Measurements from ENCODE around the gene APLP1.
"Not testable (repeated sequence)": the region's sequence is repeated elsewhere in the genome, so short reads cannot be mapped to it uniquely, and the experiment has no call there.

APLP1 gene

DNA sequence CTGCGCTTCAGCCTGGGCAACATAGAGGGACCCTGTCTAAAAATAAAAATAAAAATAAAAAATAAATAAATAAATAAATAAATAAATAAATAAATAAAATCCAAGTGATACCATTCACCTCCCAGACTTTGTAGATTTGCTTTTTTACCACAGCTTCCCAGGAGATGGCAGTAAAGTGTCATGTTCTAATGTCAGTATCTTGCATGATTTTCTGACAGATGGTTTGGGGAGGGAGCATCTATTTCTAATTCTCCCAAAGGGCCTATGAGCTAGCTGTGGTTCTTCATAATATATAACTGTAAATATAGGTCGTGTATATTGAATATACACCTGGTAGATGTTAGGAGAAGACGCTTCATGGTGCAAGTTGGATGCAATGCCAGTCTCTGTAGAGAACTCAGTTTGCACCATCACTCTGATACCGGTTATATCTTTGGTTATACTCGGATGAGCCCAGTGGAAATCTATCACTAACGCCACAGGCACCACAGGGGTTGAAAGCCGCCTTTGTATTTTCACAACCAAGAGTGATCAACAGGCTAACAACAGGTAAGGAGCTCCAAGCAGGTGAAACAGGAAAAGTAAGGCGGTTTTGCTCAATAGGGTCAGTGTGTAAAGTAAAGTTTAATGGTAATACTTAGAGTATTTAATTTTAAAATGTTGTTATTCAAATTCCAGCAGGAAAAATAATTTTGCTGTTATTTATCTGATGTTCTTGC lies 13.9 kb downstream of the APLP1 start:
- Histone ChIP-seq H3K27ac (ENCODE audit: low read length) (no peak overlapping the region), H3K27me3 (ENCODE audit: control insufficient read depth, insufficient read depth, low read length) (no peaks in the 10 kb centered on the region), H3K4me1 (ENCODE audit: control insufficient read depth, insufficient read depth, low read length) (no peaks in the 10 kb centered on the region), H3K36me3 (ENCODE audit: control insufficient read depth, insufficient read depth, low read length) (peaks cover 3% of the 10 kb centered on the region; the same call in 1 of the 2 replicates), H3K4me3 (ENCODE audit: low read length) (no peak overlapping the region), H3K9me3 (ENCODE audit: control insufficient read depth, insufficient read depth, low read length) (no peaks in the 10 kb centered on the region)
- WGBS (ENCODE audit: insufficient coverage, insufficient read length), result no CpG with 5 or more reads among the region's 8 CpGs
- no peak for DNase-seq (ENCODE audit: low read depth, low spot score)

GRCh38 chr19:35883882-35884281 lies 15.5 kb downstream of the APLP1 start:
- no peaks in the 10 kb centered on the region for H3K27me3 ChIP-seq (ENCODE audit: control insufficient read depth, insufficient read depth, low read length)
- no peak overlapping the region for H3K4me3 ChIP-seq (ENCODE audit: low read length)
- DNase-seq (ENCODE audit: low read depth, low spot score), result no peak
- WGBS (ENCODE audit: insufficient coverage, insufficient read length), result no CpG with 5 or more reads among the region's 2 CpGs
- H3K9me3 ChIP-seq (ENCODE audit: control insufficient read depth, insufficient read depth, low read length), result no peaks in the 10 kb centered on the region
- no peak overlapping the region for H3K27ac ChIP-seq (ENCODE audit: low read length)
- peaks cover 14% of the 10 kb centered on the region for H3K36me3 ChIP-seq (ENCODE audit: control insufficient read depth, insufficient read depth, low read length)
- H3K4me1 ChIP-seq (ENCODE audit: control insufficient read depth, insufficient read depth, low read length), result no peaks in the 10 kb centered on the region

DNA sequence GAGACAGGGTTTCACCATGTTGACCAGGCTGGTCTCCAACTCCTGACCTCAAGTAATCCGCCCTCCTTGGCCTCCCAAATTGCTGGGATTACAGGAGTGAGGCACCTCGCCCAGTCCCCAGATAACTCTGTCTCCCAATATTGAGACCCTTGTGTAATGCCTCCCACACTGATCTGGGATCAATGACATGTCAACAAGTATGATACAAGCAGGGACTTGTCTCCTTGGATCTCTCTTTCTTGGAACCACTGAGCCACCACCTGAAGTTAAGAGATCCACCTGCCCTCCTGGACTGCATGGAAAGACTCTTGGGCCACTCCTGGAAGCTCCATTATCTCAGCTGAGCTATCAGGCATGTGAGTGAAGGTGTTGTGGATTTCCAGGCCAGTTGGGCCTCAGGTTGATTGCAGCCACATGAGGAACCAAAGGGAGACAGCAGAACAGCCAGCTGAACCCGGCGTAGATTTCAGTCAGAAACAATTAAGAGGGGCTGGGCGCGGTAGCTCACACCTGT lies 16.9 kb downstream of the APLP1 start:
- no CpG with 5 or more reads among the region's 6 CpGs for WGBS (ENCODE audit: insufficient coverage, insufficient read length)
- no peaks in the 10 kb centered on the region for H3K9me3 ChIP-seq (ENCODE audit: control insufficient read depth, insufficient read depth, low read length)
- no peak overlapping the region for H3K4me3 ChIP-seq (ENCODE audit: low read length)
- DNase-seq (ENCODE audit: low read depth, low spot score), result no peak
- H3K27ac ChIP-seq (ENCODE audit: low read length), result no peak overlapping the region
- no peaks in the 10 kb centered on the region for H3K4me1 ChIP-seq (ENCODE audit: control insufficient read depth, insufficient read depth, low read length)
- H3K27me3 ChIP-seq (ENCODE audit: control insufficient read depth, insufficient read depth, low read length), result no peaks in the 10 kb centered on the region
- peaks cover 24% of the 10 kb centered on the region for H3K36me3 ChIP-seq (ENCODE audit: control insufficient read depth, insufficient read depth, low read length)

GRCh38 chr19:35885904-35886303 lies 17.5 kb downstream of the APLP1 start:
- no CpG with 5 or more reads among the region's 8 CpGs for WGBS (ENCODE audit: insufficient coverage, insufficient read length)
- Histone ChIP-seq H3K36me3 (ENCODE audit: control insufficient read depth, insufficient read depth, low read length) (peaks cover 29% of the 10 kb centered on the region), H3K4me1 (ENCODE audit: control insufficient read depth, insufficient read depth, low read length) (no peaks in the 10 kb centered on the region), H3K4me3 (ENCODE audit: low read length) (no peak overlapping the region), H3K27me3 (ENCODE audit: control insufficient read depth, insufficient read depth, low read length) (no peaks in the 10 kb centered on the region), H3K9me3 (ENCODE audit: control insufficient read depth, insufficient read depth, low read length) (no peaks in the 10 kb centered on the region), H3K27ac (ENCODE audit: low read length) (no peak overlapping the region)
- DNase-seq (ENCODE audit: low read depth, low spot score), result no peak

GRCh38 chr19:35887197-35887596 lies 18.8 kb downstream of the APLP1 start:
- Histone ChIP-seq H3K4me1 (ENCODE audit: control insufficient read depth, insufficient read depth, low read length) (no peaks in the 10 kb centered on the region), H3K9me3 (ENCODE audit: control insufficient read depth, insufficient read depth, low read length) (no peaks in the 10 kb centered on the region), H3K4me3 (ENCODE audit: low read length) (no peak overlapping the region), H3K27ac (ENCODE audit: low read length) (no peak overlapping the region), H3K27me3 (ENCODE audit: control insufficient read depth, insufficient read depth, low read length) (no peaks in the 10 kb centered on the region), H3K36me3 (ENCODE audit: control insufficient read depth, insufficient read depth, low read length) (peaks cover 31% of the 10 kb centered on the region)
- no CpG with 5 or more reads among the region's 5 CpGs for WGBS (ENCODE audit: insufficient coverage, insufficient read length)
- no peak for DNase-seq (ENCODE audit: low read depth, low spot score)

GRCh38 chr19:35888398-35888797 lies 20.0 kb downstream of the APLP1 start:
- WGBS (ENCODE audit: insufficient coverage, insufficient read length), result no CpG with 5 or more reads among the region's 9 CpGs
- Histone ChIP-seq H3K36me3 (ENCODE audit: control insufficient read depth, insufficient read depth, low read length) (peaks cover 31% of the 10 kb centered on the region), H3K4me1 (ENCODE audit: control insufficient read depth, insufficient read depth, low read length) (no peaks in the 10 kb centered on the region), H3K4me3 (ENCODE audit: low read length) (no peak overlapping the region), H3K27ac (ENCODE audit: low read length) (no peak overlapping the region), H3K9me3 (ENCODE audit: control insufficient read depth, insufficient read depth, low read length) (no peaks in the 10 kb centered on the region), H3K27me3 (ENCODE audit: control insufficient read depth, insufficient read depth, low read length) (no peaks in the 10 kb centered on the region)
- no peak for DNase-seq (ENCODE audit: low read depth, low spot score)

DNA sequence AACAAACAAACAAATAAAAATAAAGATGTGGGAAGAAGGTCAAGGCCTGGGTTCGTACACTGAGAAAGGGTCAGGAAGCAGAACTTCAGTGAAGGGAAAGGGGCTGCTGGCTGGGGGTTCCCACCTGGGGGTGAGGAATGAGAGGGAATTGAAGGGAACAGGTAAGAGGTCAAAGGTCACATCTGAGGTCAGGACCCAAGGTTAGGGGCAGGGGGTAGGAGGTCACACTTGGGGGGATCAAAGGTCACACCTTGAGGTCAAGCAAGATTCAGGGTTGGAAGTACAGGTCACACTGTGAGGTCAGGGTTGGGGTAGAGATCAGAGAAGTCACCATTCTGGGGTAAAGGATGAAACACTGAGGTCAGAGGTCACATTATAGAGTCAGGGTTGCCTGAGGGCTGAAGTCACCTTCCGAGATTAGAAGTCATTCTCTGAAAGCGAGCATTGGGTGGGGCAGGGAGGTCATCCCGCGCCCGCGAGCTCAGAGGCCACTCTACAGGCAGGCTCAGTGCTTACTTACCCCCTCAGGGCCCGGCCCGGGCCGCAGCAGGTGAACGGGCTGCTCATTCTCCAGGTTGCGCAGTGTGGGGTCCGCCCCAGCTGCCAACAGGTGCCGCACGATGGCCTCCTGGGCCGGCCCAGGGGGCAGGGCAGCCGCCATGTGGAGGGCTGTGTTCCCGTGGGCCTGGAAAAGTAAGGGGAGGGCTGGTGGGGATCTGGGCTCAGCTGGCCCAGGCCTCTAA lies 21.2 kb downstream of the APLP1 start:
- Histone ChIP-seq H3K4me1 (ENCODE audit: control insufficient read depth, insufficient read depth, low read length) (no peaks in the 10 kb centered on the region), H3K9me3 (ENCODE audit: control insufficient read depth, insufficient read depth, low read length) (no peaks in the 10 kb centered on the region), H3K4me3 (ENCODE audit: low read length) (no peak overlapping the region), H3K36me3 (ENCODE audit: control insufficient read depth, insufficient read depth, low read length) (peaks cover 33% of the 10 kb centered on the region), H3K27ac (ENCODE audit: low read length) (no peak overlapping the region), H3K27me3 (ENCODE audit: control insufficient read depth, insufficient read depth, low read length) (no peaks in the 10 kb centered on the region)
- no peak for DNase-seq (ENCODE audit: low read depth, low spot score)
- WGBS (ENCODE audit: insufficient coverage, insufficient read length), result no CpG with 5 or more reads among the region's 18 CpGs

- no peaks in the 10 kb centered on the region for H3K27me3 ChIP-seq (ENCODE audit: control insufficient read depth, insufficient read depth, low read length)
- no peaks in the 10 kb centered on the region for H3K4me1 ChIP-seq (ENCODE audit: control insufficient read depth, insufficient read depth, low read length)
- peaks cover 33% of the 10 kb centered on the region for H3K36me3 ChIP-seq (ENCODE audit: control insufficient read depth, insufficient read depth, low read length)
- no peak overlapping the region for H3K4me3 ChIP-seq (ENCODE audit: low read length)
- H3K27ac ChIP-seq (ENCODE audit: low read length), result no peak overlapping the region
- WGBS (ENCODE audit: insufficient coverage, insufficient read length), result no CpG with 5 or more reads among the region's 13 CpGs
- no peak for DNase-seq (ENCODE audit: low read depth, low spot score)
- H3K9me3 ChIP-seq (ENCODE audit: control insufficient read depth, insufficient read depth, low read length), result no peaks in the 10 kb centered on the region
Observed at GRCh38 chr19:35890113-35890650, 21.8 kb downstream of the APLP1 start.

- not testable (repeated sequence) for DNase-seq (ENCODE audit: low read depth, low spot score)
- H3K36me3 ChIP-seq (ENCODE audit: control insufficient read depth, insufficient read depth, low read length), result peaks cover 43% of the 10 kb centered on the region
Observed at GRCh38 chr19:35891819-35892218, 23.4 kb downstream of the APLP1 start.

GRCh38 chr19:35894342-35894741 lies 26.0 kb downstream of the APLP1 start:
- no peak for DNase-seq (ENCODE audit: low read depth, low spot score)
- H3K27me3 ChIP-seq (ENCODE audit: control insufficient read depth, insufficient read depth, low read length), result no peaks in the 10 kb centered on the region
- WGBS (ENCODE audit: insufficient coverage, insufficient read length), result no CpG with 5 or more reads among the region's 2 CpGs
- no peaks in the 10 kb centered on the region for H3K9me3 ChIP-seq (ENCODE audit: control insufficient read depth, insufficient read depth, low read length)
- no peak overlapping the region for H3K4me3 ChIP-seq (ENCODE audit: low read length)
- H3K4me1 ChIP-seq (ENCODE audit: control insufficient read depth, insufficient read depth, low read length), result 0 out of 2 replicates have a peak, but pooled peaks cover 2% of the 10 kb centered on the region
- peaks cover 32% of the 10 kb centered on the region for H3K36me3 ChIP-seq (ENCODE audit: control insufficient read depth, insufficient read depth, low read length)
- H3K27ac ChIP-seq (ENCODE audit: low read length), result no peak overlapping the region

More at GRCh38 chr19:35891819-35892218, 23.4 kb downstream of the APLP1 start:
- H3K4me3 ChIP-seq (ENCODE audit: low read length); H3K27ac ChIP-seq (ENCODE audit: low read length); H3K27me3 ChIP-seq (ENCODE audit: control insufficient read depth, insufficient read depth, low read length); H3K4me1 ChIP-seq (ENCODE audit: control insufficient read depth, insufficient read depth, low read length); H3K9me3 ChIP-seq (ENCODE audit: control insufficient read depth, insufficient read depth, low read length): not testable (repeated sequence)
- no CpG with 5 or more reads among the region's 3 CpGs for WGBS (ENCODE audit: insufficient coverage, insufficient read length)

All from iPS DF 6.9 (cell line).